Tibial nerve (tissue), 4 donors: ENCODE data around the gene NIT2.

Experiments used
- CTCF ChIP-seq, 5 experiments: fragments of 200-600 bp in 3 of 5; fragments of 450-650 bp in 2 of 5; sonication (generic) in 3 of 5; IDR thresholded peaks; one replicate each; pipeline ENCODE4 v1.5.1; 2016 to 2019; ENCODE audit warnings: antibody characterized with exemption in 5 of 5, mild to moderate bottlenecking in 3 of 5, moderate library complexity in 2 of 5
- EP300 ChIP-seq, 2 donors: sonication (generic); formaldehyde crosslinking; IDR thresholded peaks; one replicate each; pipeline ENCODE4 v1.6.1; 2017; ENCODE audit warnings: antibody characterized with exemption in 2 of 2, mild to moderate bottlenecking in 1 of 2
- POLR2A ChIP-seq, 2 donors: fragments of 450-650 bp; IDR thresholded peaks; one replicate each; pipeline ENCODE4 v1.6.1; 2017; ENCODE audit warnings: antibody characterized with exemption in 2 of 2, mild to moderate bottlenecking in 2 of 2, moderate library complexity in 2 of 2

DNA sequence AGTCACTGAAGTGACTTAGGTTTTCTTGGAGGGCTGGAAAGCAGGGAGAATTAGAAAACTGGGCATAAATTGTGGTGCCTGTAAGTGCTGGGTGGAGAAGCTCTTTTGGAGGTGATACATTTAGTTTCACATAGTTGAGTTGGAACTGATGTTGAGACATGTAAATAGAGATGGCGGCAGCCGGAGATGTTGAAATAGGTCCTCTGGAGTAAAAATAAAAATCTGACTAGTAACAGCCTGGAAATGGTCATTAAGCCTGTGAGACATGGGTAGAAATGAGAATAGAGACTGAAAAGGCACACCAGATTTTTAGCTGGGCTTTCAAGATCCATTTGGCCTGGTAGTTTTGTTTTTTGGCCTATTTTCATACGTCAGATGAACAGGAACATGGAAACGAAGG is 2.9 kb upstream of the NIT2 start:
- TF ChIP-seq CTCF (IDR thresholded peaks at IDR 0.05) (no peak), POLR2A (IDR thresholded peaks at IDR 0.05) (no peak), EP300 (IDR thresholded peaks at IDR 0.05) (no peak)
